ENCODE measurements around the gene ENTREP1.
"Not testable (repeated sequence)": the region's sequence is repeated elsewhere in the genome, so short reads cannot be mapped to it uniquely, and the experiment has no call there.

Gene ENTREP1

GRCh38 chr9:69421908-69422801 is 97.1 kb downstream of the ENTREP1 start:
- peak; percentile 38 for DNase-seq

GRCh38 chr9:69425136-69425801 is 100.3 kb downstream of the ENTREP1 start:
- DNase-seq, result no peak

DNA sequence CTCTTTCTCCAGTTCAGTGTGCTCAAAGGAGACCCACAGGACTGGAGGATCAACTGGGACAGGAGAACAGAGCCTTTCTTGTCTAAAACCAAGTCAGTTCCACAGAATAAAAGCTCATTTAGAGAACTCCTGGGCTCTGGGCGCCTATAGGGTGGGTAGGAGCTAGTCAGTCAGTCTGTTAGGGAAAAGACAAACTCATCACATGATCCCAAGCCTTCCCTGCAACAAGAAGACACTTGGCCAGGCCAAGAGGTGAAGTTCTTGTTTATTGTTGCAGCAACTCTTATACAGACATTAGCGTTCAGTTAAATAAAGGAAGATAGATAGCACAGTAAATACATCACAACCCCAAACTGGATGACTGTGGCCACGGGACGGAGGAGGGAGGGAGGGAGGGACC is 102.3 kb downstream of the ENTREP1 start:
- no peak for DNase-seq

GRCh38 chr9:69428017-69428785 is 103.2 kb downstream of the ENTREP1 start:
- no peak for DNase-seq

- no peak for DNase-seq
Measured at GRCh38 chr9:69429281-69429680, 104.3 kb downstream of the ENTREP1 start.

GRCh38 chr9:69430206-69430605 is 105.2 kb downstream of the ENTREP1 start:
- no peak for DNase-seq

GRCh38 chr9:69431203-69431602 is 106.2 kb downstream of the ENTREP1 start:
- DNase-seq, result no peak

DNA sequence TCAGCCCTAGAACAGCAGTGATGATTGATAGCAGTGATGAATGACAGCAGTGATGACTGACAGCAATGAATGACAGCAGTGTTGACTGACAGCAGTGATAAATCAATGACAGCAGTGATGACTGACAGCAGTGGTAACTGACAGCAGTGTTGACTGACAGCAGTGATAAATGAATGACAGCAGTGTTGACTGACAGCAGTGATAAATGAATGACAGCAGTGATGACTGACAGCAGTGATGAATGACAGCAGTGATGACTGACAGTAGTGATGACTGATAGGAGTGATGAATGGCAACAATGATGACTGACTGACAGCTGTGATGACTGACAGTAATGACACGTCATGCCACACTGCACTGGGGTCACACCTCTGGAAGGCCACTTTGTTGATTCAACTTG is 106.8 kb downstream of the ENTREP1 start:
- DNase-seq, result no peak

DNA sequence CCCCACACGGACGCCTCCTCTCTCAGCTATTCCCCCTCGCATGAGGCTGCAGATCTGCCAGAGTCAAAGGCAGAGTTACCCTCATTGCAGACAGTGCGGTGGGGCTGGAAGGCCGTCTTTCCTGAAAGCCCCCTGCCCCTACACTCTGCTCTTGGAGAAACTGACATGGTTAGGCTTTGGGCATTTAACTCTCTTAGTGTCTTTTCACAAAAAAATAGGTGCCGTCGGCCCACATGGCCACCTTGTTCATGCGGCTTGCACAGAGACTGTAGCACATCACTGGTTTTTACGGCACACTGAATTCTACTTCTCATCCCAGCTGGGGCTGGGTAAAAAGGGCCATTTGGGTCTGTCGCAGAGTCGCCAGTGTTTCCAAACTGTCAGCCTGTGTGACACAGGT is 107.6 kb downstream of the ENTREP1 start:
- DNase-seq, result no peak

DNA sequence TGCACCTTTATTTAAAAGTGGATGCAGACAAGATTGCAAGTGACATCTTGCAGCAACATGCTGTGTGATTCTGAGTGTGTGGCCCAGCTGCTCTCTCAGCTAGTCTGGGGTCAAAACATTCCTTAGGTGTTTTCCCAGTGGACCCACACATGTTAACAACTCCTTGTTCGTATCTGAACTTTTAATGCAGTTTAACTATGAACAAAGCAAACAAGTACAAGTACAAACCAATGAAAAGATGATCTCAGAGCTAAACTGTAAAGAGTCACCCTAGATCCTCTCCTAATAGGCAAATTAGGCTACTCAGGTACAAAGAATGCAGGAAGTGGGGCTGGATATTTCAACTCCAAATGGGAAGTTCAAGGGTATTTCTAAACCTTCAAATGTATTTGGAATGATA is 108.4 kb downstream of the ENTREP1 start:
- DNase-seq, result no peak

GRCh38 chr9:69433968-69434367 is 109.0 kb downstream of the ENTREP1 start:
- no peak for DNase-seq

DNA sequence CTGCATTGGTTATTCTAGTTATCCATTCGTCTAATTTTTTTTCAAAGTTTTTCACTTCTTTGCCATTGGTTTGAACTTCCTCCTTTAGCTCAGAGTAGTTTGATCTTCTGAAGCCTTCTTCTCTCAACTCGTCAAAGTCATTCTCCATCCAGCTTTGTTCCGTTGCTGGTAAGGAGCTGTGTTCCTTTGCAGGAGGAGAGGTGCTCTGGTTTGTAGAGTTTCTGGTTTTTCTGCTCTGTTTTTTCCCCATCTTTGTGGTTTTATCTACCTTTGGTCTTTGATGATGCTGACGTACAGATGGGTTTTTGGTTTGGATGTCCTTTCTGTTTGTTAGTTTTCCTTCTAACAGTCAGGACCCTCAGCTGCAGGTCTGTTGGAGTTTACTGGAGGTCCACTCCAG is 114.6 kb downstream of the ENTREP1 start:
- DNase-seq, result not testable (repeated sequence)

- not testable (repeated sequence) for DNase-seq
Measured at GRCh38 chr9:69440254-69440955, 115.4 kb downstream of the ENTREP1 start.

Measured in NCI-H1694 treated with DMSO at 0.1 percent for 48 hours (cell line).